Mucosa of gallbladder (tissue), 1 donor: ENCODE results near the gene CACNA1H. TPM values are rescaled to one million over a fixed set of nuclear protein-coding genes. Genes with fewer than 3 reads are reported as not detected.

Source experiments
- DNase-seq: peaks from one replicate; pipeline ENCODE4 v3.0.0-alpha.2; 2020; ENCODE audit warnings: low spot score
- total RNA-seq: library from RNA; stranded (reverse); gene quantifications from one replicate; pipeline ENCODE4 v1.2.1, GENCODE V29; 2021
- donor health status: DM: no; HTN: no; CAD: no.

Gene CACNA1H
- total RNA-seq, 1 donor from 2014 or later = 133 TPM

GRCh38 chr16:1142911-1143310 is 10.0 kb upstream of the CACNA1H start:
- DNase-seq = no peak

GRCh38 chr16:1143761-1144450 is 9.0 kb upstream of the CACNA1H start:
- no peak for DNase-seq

GRCh38 chr16:1144476-1145382 is 8.2 kb upstream of the CACNA1H start:
- no peak for DNase-seq

GRCh38 chr16:1145383-1146100 is 7.4 kb upstream of the CACNA1H start:
- DNase-seq = no peak

GRCh38 chr16:1146409-1146808 is 6.5 kb upstream of the CACNA1H start:
- no peak for DNase-seq

- no peak for DNase-seq
Measured at GRCh38 chr16:1147027-1147426, 5.9 kb upstream of the CACNA1H start.

- DNase-seq = no peak
Measured at GRCh38 chr16:1149101-1149636, 3.7 kb upstream of the CACNA1H start.

GRCh38 chr16:1150511-1150982 is 2.4 kb upstream of the CACNA1H start:
- no peak for DNase-seq

- DNase-seq = no peak
Measured at GRCh38 chr16:1151424-1152122, 1.3 kb upstream of the CACNA1H start.

GRCh38 chr16:1152123-1152638 is 725 bp upstream of the CACNA1H start:
- DNase-seq = no peak

- DNase-seq = no peak
Measured at GRCh38 chr16:1153480-1154160, 714 bp downstream of the CACNA1H start.

GRCh38 chr16:1154291-1154886 is 1.5 kb downstream of the CACNA1H start:
- peak; percentile 44 for DNase-seq

- DNase-seq = no peak
Measured at GRCh38 chr16:1154887-1155331, 2.0 kb downstream of the CACNA1H start.

GRCh38 chr16:1155353-1156054 is 2.6 kb downstream of the CACNA1H start:
- no peak for DNase-seq

GRCh38 chr16:1156055-1156982 is 3.4 kb downstream of the CACNA1H start:
- no peak for DNase-seq

- no peak for DNase-seq
Measured at GRCh38 chr16:1156983-1157638, 4.2 kb downstream of the CACNA1H start.

GRCh38 chr16:1157639-1158455 is 4.9 kb downstream of the CACNA1H start:
- DNase-seq = no peak
